GM12878 (cell line): Measurements from ENCODE around the gene PGC. TPM values are rescaled to one million over a fixed set of nuclear protein-coding genes. Genes with fewer than 3 reads are reported as not detected.

ENCODE experiments used
- ATAC-seq: fragments of 200-7000 bp; cut with Tn5 transposase; 3 replicates; pipeline ENCODE4 v1.9.1; 2020; ENCODE audit warnings: mild to moderate bottlenecking, moderate library complexity
- BruUV-seq: library from RNA; stranded (reverse); fragments of 400-500 nt; replicated peaks from 2 replicates; lab custom pipeline; 2021; lab: Mats Ljungman, UMichigan
- CTCF ChIA-PET: fragments of 300-600 bp; sonication (Branson Sonifier 250); formaldehyde crosslinking; extraction: SDS; loops from one replicate; lab custom pipeline; 2021; ENCODE audit warnings: inconsistent platforms; lab: Yijun Ruan, JAX
- POLR2A ChIA-PET: fragments of 350-600 bp; formaldehyde crosslinking; extraction: SDS; loops from one replicate; lab custom pipeline; 2021; ENCODE audit warnings: inconsistent platforms; lab: Charles Lee
- RAD21 ChIA-PET: fragments of 300-600 bp; sonication (Branson Sonifier 250); formaldehyde crosslinking; loops from one replicate; lab custom pipeline; 2023; ENCODE audit warnings: antibody characterized with exemption; ENCODE audit not compliant: unreplicated experiment; lab: Charles Lee
- SMC1A ChIA-PET: fragments of 300-600 bp; sonication (Branson Sonifier 250); formaldehyde crosslinking; loops from one replicate; lab custom pipeline; 2023; ENCODE audit not compliant: unreplicated experiment, uncharacterized antibody; lab: Charles Lee
- DNase-seq: peaks from one replicate; pipeline ENCODE4 v3.0.0-alpha.2; 2011; ENCODE audit warnings: low read depth, low spot score
- FAIRE-seq: peaks from 3 replicates; lab custom pipeline; 2011; peaks lifted over from hg19 to GRCh38; lab: Jason Lieb, UNC
- H2AFZ ChIP-seq: 2 replicates; pipeline ENCODE4 v1.6.0; 2011; ENCODE audit warnings: low read depth, low read length, control low read depth; ENCODE audit not compliant: control insufficient read depth
- H3K27ac ChIP-seq: 2 replicates; pipeline ENCODE4 v1.5.1; 2011; ENCODE audit warnings: control low read depth; ENCODE audit not compliant: control insufficient read depth, insufficient read depth
- H3K27me3 ChIP-seq, 2 experiments: replicated peaks in 1 of 2; 2 replicates each; pipeline versions ENCODE4 v1.6.0 to v1.6.1; 2011; ENCODE audit warnings: low read length in 1 of 2; ENCODE audit not compliant: control insufficient read depth in 2 of 2, insufficient read depth in 2 of 2
- H3K36me3 ChIP-seq, 2 experiments: 2 replicates each; pipeline ENCODE4 v1.5.1; 2011; ENCODE audit warnings: low read length in 1 of 2; ENCODE audit not compliant: control insufficient read depth in 2 of 2, insufficient read depth in 2 of 2
- H3K4me1 ChIP-seq: 2 replicates; pipeline ENCODE4 v1.6.1; 2011; ENCODE audit warnings: mild to moderate bottlenecking, low read length, moderate library complexity, mixed read lengths; ENCODE audit not compliant: control insufficient read depth, insufficient read depth
- H3K4me2 ChIP-seq: 2 replicates; pipeline ENCODE4 v1.6.0; 2011; ENCODE audit warnings: control low read depth; ENCODE audit not compliant: control insufficient read depth, insufficient read depth
- H3K4me3 ChIP-seq: fragments of 200-600 bp; sonication (generic); 2 replicates; pipeline ENCODE4 v1.5.1; 2016
- H3K79me2 ChIP-seq: 2 replicates; pipeline ENCODE4 v1.6.0; 2011; ENCODE audit warnings: low read length; ENCODE audit not compliant: control insufficient read depth, insufficient read depth
- H3K9ac ChIP-seq: 2 replicates; pipeline ENCODE4 v1.8.0; 2011; ENCODE audit warnings: low read length, control low read depth, mixed read lengths; ENCODE audit not compliant: control insufficient read depth, insufficient read depth
- H3K9me3 ChIP-seq: replicated peaks from 3 replicates; pipeline ENCODE4 v1.5.1; 2011; ENCODE audit warnings: mild to moderate bottlenecking, low read length; ENCODE audit not compliant: control insufficient read depth, insufficient read depth
- H4K20me1 ChIP-seq: 2 replicates; pipeline ENCODE4 v1.6.0; 2011; ENCODE audit not compliant: control insufficient read depth, insufficient read depth
- EGR1 ChIP-seq, 2 experiments: IDR thresholded peaks; 1 replicate in 1 of 2; 2 replicates in 1 of 2; pipeline ENCODE4 v1.6.1; 2011 to 2012; ENCODE audit warnings: low read depth in 2 of 2, low read length in 2 of 2, borderline replicate concordance in 1 of 2, mild to moderate bottlenecking in 1 of 2, moderate library complexity in 1 of 2
- IKZF1 ChIP-seq: fragments of 450-650 bp; conservative IDR thresholded peaks from 2 replicates; pipeline ENCODE4 v1.6.1; 2017; ENCODE audit warnings: antibody characterized with exemption, mild to moderate bottlenecking
- NBN ChIP-seq: fragments of 450-650 bp; IDR thresholded peaks from 2 replicates; pipeline ENCODE4 v1.6.1; 2016
- RAD21 ChIP-seq: IDR thresholded peaks from 2 replicates; pipeline ENCODE4 v1.6.1; 2011; ENCODE audit warnings: mild to moderate bottlenecking, low read depth, low read length, moderate library complexity; ENCODE audit not compliant: insufficient read depth
- STAT3 ChIP-seq: IDR thresholded peaks from 2 replicates; pipeline ENCODE4 v1.6.1; 2011; ENCODE audit warnings: low read depth, low read length, improper control_type of control experiment
- SUPT20H ChIP-seq: IDR thresholded peaks from 2 replicates; pipeline ENCODE4 v1.6.1; 2011; ENCODE audit warnings: low read depth, mild to moderate bottlenecking, low read length, moderate library complexity, borderline replicate concordance; ENCODE audit not compliant: control insufficient read depth
- ZNF274 ChIP-seq: IDR thresholded peaks from one replicate; pipeline ENCODE4 v1.8.0; 2011; ENCODE audit not compliant: insufficient read length, insufficient read depth
- ZZZ3 ChIP-seq: IDR thresholded peaks from 2 replicates; pipeline ENCODE4 v1.6.1; 2011; ENCODE audit warnings: low read depth; ENCODE audit not compliant: control insufficient read depth, insufficient read length
- WGBS: methylation state at CpG from one replicate; pipeline ENCODE4 v1.1.6; 2016; ENCODE audit warnings: low lambda C conversion rate; ENCODE audit not compliant: insufficient replicate concordance, insufficient coverage; ENCODE audit errors: missing lambda C conversion rate; 5-methylcytosine and 5-hydroxymethylcytosine counted together
- in situ Hi-C: fragments of 300-500 bp; cut with MboI; formaldehyde crosslinking; loops from 9 replicates; pipeline ENCODE4 v1.14.3; 2018; ENCODE audit warnings: mixed read lengths
- intact Hi-C: fragments of 100-400 bp; cut with micrococcal nuclease; formaldehyde crosslinking; loops from one replicate; pipeline ENCODE4 v1.14.2; 2022; ENCODE audit not compliant: unreplicated experiment
- polyA plus RNA-seq, 11 experiments: library from polyadenylated mRNA; depleted of rRNA in 4 of 11; unstranded in 6 of 11; stranded (reverse) in 5 of 11; fragments of >200 nt; fragmentation: Nextera tagmentation in 4 of 11; fragmentation: Illumina TruSeq in 1 of 11; extraction: Ambion mirVana in 4 of 11; extraction: Trizol in 1 of 11; gene quantifications; 1 replicate in 1 of 11; 2 replicates in 10 of 11; pipeline versions ENCODE4 v1.2.1 to v1.2.3, GENCODE V29; 2011 to 2016; ENCODE audit warnings: inconsistent platforms in 2 of 11, missing spikeins in 2 of 11, low read depth in 1 of 11
- total RNA-seq, 4 experiments: library from RNA; depleted of rRNA in 3 of 4; stranded (reverse); fragments of >200 nt in 3 of 4; fragmentation: Illumina TruSeq in 1 of 4; extraction: Trizol in 1 of 4; gene quantifications; 2 replicates each; pipeline versions ENCODE4 v1.2.1 to v1.2.3, GENCODE V29; 2013 to 2021
- TF ChIP-seq, protein P1 (sequence below): IDR thresholded peaks from 2 replicates; pipeline ENCODE4 v1.6.1; 2012; ENCODE audit warnings: low read depth, low read length, improper control_type of control experiment
- TF ChIP-seq, protein P2 (sequence below): fragments of 450-650 bp; conservative IDR thresholded peaks from 2 replicates; pipeline ENCODE4 v1.6.1; 2017; ENCODE audit warnings: mild to moderate bottlenecking, moderate library complexity
- TF ChIP-seq, protein P3 (sequence below): fragments of 450-650 bp; IDR thresholded peaks from 2 replicates; pipeline ENCODE4 v1.6.1; 2017; ENCODE audit warnings: mild to moderate bottlenecking, moderate library complexity

The PGC gene
- total and polyA plus RNA-seq, 10 of the 15 experiments (the other 5 are each of a cell fraction or from before 2014, with no cell fraction given), result 0.26 TPM; not detected in 9

DNA sequence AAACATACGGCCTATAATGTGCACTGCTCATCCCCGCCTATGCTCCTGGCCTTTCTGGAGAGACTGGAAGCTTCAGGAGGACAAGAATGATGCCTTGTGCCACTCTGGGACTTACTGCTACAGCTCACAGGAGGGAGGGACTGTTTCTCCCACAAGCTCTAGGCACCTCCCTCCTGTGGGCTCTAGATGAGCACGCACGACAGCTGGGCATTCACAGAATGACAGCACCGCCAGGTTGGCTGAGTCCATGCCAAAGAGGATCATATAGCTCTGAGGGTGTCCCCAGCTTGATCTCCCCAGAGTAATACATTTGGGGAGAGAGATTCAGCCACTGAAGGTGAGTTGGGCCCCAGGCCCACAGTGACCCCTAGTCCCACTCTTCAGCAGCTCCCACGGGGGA lies 10.1 kb upstream of the PGC start:
- SMC1A ChIA-PET, result no interaction called here

More for the DNA sequence above, 10.1 kb upstream of the PGC start:
- Histone ChIP-seq H4K20me1 (no peaks in the 10 kb centered on the region), H3K4me1 (no peaks in the 10 kb centered on the region), H3K27ac (no peak overlapping the region), H3K36me3 (no peaks in the 10 kb centered on the region), H3K4me3 (no peak overlapping the region), H3K9me3 (no peaks in the 10 kb centered on the region), H3K79me2 (no peaks in the 10 kb centered on the region), H3K9ac (no peak overlapping the region), H2AFZ (no peak overlapping the region), H3K27me3 (peaks cover 0 to 4% of the 10 kb centered on the region in 2 experiments; a peak in 2 of 4 replicates), H3K4me2 (no peak overlapping the region)
- DNase-seq, result no peak
- no peak for FAIRE-seq
- RAD21 ChIA-PET, result no interaction called here
- TF ChIP-seq NBN (no peak), RAD21 (no peak), IKZF1 (no peak), SUPT20H (no peak), ZZZ3 (no peak), EGR1 (IDR thresholded peaks at IDR 0.05; ENCODE audit: borderline replicate concordance in 1 of 2, low read depth in 2 of 2, low read length in 2 of 2) (no peak), STAT3 (no peak), ZNF274 (no peak)
- TF ChIP-seq, protein P1, sequence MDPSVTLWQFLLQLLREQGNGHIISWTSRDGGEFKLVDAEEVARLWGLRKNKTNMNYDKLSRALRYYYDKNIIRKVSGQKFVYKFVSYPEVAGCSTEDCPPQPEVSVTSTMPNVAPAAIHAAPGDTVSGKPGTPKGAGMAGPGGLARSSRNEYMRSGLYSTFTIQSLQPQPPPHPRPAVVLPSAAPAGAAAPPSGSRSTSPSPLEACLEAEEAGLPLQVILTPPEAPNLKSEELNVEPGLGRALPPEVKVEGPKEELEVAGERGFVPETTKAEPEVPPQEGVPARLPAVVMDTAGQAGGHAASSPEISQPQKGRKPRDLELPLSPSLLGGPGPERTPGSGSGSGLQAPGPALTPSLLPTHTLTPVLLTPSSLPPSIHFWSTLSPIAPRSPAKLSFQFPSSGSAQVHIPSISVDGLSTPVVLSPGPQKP, result no peak
- TF ChIP-seq, protein P2, sequence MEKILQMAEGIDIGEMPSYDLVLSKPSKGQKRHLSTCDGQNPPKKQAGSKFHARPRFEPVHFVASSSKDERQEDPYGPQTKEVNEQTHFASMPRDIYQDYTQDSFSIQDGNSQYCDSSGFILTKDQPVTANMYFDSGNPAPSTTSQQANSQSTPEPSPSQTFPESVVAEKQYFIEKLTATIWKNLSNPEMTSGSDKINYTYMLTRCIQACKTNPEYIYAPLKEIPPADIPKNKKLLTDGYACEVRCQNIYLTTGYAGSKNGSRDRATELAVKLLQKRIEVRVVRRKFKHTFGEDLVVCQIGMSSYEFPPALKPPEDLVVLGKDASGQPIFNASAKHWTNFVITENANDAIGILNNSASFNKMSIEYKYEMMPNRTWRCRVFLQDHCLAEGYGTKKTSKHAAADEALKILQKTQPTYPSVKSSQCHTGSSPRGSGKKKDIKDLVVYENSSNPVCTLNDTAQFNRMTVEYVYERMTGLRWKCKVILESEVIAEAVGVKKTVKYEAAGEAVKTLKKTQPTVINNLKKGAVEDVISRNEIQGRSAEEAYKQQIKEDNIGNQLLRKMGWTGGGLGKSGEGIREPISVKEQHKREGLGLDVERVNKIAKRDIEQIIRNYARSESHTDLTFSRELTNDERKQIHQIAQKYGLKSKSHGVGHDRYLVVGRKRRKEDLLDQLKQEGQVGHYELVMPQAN, result no peak
- TF ChIP-seq, protein P3, sequence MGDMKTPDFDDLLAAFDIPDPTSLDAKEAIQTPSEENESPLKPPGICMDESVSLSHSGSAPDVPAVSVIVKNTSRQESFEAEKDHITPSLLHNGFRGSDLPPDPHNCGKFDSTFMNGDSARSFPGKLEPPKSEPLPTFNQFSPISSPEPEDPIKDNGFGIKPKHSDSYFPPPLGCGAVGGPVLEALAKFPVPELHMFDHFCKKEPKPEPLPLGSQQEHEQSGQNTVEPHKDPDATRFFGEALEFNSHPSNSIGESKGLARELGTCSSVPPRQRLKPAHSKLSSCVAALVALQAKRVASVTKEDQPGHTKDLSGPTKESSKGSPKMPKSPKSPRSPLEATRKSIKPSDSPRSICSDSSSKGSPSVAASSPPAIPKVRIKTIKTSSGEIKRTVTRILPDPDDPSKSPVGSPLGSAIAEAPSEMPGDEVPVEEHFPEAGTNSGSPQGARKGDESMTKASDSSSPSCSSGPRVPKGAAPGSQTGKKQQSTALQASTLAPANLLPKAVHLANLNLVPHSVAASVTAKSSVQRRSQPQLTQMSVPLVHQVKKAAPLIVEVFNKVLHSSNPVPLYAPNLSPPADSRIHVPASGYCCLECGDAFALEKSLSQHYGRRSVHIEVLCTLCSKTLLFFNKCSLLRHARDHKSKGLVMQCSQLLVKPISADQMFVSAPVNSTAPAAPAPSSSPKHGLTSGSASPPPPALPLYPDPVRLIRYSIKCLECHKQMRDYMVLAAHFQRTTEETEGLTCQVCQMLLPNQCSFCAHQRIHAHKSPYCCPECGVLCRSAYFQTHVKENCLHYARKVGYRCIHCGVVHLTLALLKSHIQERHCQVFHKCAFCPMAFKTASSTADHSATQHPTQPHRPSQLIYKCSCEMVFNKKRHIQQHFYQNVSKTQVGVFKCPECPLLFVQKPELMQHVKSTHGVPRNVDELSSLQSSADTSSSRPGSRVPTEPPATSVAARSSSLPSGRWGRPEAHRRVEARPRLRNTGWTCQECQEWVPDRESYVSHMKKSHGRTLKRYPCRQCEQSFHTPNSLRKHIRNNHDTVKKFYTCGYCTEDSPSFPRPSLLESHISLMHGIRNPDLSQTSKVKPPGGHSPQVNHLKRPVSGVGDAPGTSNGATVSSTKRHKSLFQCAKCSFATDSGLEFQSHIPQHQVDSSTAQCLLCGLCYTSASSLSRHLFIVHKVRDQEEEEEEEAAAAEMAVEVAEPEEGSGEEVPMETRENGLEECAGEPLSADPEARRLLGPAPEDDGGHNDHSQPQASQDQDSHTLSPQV, result no peak
- POLR2A ChIA-PET, result no interaction called here
- in situ Hi-C loops, result no loop called here
- ATAC-seq, result no peak
- intact Hi-C loops, result no loop called here
- WGBS, result 43% methylated on average over 6 of the region's 6 CpGs
- CTCF ChIA-PET, result interaction anchor here (0.7 kb wide), 1 partner anchor 28 kb away, joined by 4 read pairs; no protein-coding TSS in a partner anchor
- BruUV-seq, result no TSS peak
